Measurements from ENCODE around the gene NMRAL1. TPM values are rescaled to one million over a fixed set of nuclear protein-coding genes. Genes with fewer than 3 reads are reported as not detected.

Gene NMRAL1
- total and polyA plus RNA-seq, 10 of the 15 experiments (the other 5 are each of a cell fraction or from before 2014, with no cell fraction given), result 4.8 to 102 (median 62.5) TPM

- TF ChIP-seq ZBTB11 (CRISPR knock-in tag; IDR thresholded peaks at IDR 0.05), result no peak
- TF ChIP-seq MEF2B (IDR thresholded peaks at IDR 0.05; ENCODE audit: partially characterized antibody, poor library complexity, severe bottlenecking), result no peak
- no peak for TF ChIP-seq MYC (IDR thresholded peaks at IDR 0.05; ENCODE audit: insufficient read depth, insufficient read length, insufficient replicate concordance, low read length, severe bottlenecking)
- no peak for TF ChIP-seq YBX1 (IDR thresholded peaks at IDR 0.05)
- no peak for TF ChIP-seq NR2C1 (IDR thresholded peaks at IDR 0.05)
- no peak for TF ChIP-seq SIN3A (IDR thresholded peaks at IDR 0.05; ENCODE audit: low read depth, low read length)
- TF ChIP-seq CREM (IDR thresholded peaks at IDR 0.05; ENCODE audit: low read depth), result peak; percentile 32; the same call in 1 of the 2 replicates
- no peak for TF ChIP-seq IRF4 (IDR thresholded peaks at IDR 0.05; ENCODE audit: low read depth, low read length)
- peak; percentile 55 for TF ChIP-seq NR2F1 (conservative IDR thresholded peaks at IDR 0.05)
- TF ChIP-seq NFIC (IDR thresholded peaks at IDR 0.05; ENCODE audit: low read depth, low read length), result peak; percentile 81
- no peak for TF ChIP-seq POLR2A (IDR thresholded peaks at IDR 0.05; ENCODE audit: low read depth, low read length)
- TF ChIP-seq SUZ12 (IDR thresholded peaks at IDR 0.05; ENCODE audit: unreplicated experiment), result no peak
- peak; percentile 43; the same call in 1 of the 2 replicates for TF ChIP-seq FOXM1 (IDR thresholded peaks at IDR 0.05; ENCODE audit: low read depth, low read length)
- TF ChIP-seq STAT3 (IDR thresholded peaks at IDR 0.05; ENCODE audit: low read depth, low read length), result no peak
- TF ChIP-seq MYB (IDR thresholded peaks at IDR 0.05; ENCODE audit: borderline replicate concordance, low read depth, low read length), result no peak
- no peak for TF ChIP-seq STAT1 (conservative IDR thresholded peaks at IDR 0.05)
- no peak for TF ChIP-seq SMAD1 (IDR thresholded peaks at IDR 0.05; ENCODE audit: low read depth, partially characterized antibody)
- no peak for TF ChIP-seq KDM1A (IDR thresholded peaks at IDR 0.05; ENCODE audit: borderline replicate concordance)
- no peak for TF ChIP-seq CREB1 (IDR thresholded peaks at IDR 0.05; ENCODE audit: low read depth)
- TF ChIP-seq ZBED1 (IDR thresholded peaks at IDR 0.05; ENCODE audit: borderline replicate concordance), result no peak
- TF ChIP-seq HDAC6 (IDR thresholded peaks at IDR 0.05; ENCODE audit: unreplicated experiment), result no peak
- no peak for TF ChIP-seq RELA (IDR thresholded peaks at IDR 0.05; ENCODE audit: borderline replicate concordance, partially characterized antibody)
- no peak for TF ChIP-seq POLR2AphosphoS5 (IDR thresholded peaks at IDR 0.05; ENCODE audit: low read length)
- TF ChIP-seq PBX3 (IDR thresholded peaks at IDR 0.05; ENCODE audit: insufficient replicate concordance, low read depth, low read length), result no peak
- TF ChIP-seq CBFB (IDR thresholded peaks at IDR 0.05; ENCODE audit: low read depth), result peak; percentile 85
- TF ChIP-seq POU2F2 (IDR thresholded peaks at IDR 0.05; ENCODE audit: borderline replicate concordance, low read depth, low read length), result no peak
- TF ChIP-seq DPF2 (IDR thresholded peaks at IDR 0.05), result peak; percentile 59; the same call in 1 of the 2 replicates
- TF ChIP-seq RELB (IDR thresholded peaks at IDR 0.05; ENCODE audit: low read depth), result peak; percentile 86
Observed at GRCh38 chr16:4515611-4516233, 41.3 kb upstream of the NMRAL1 start (continued).

Measured in GM12878 (cell line).